Keratinocyte (primary cell): Measurements from ENCODE around the gene CDC42. TPM values are rescaled to one million over a fixed set of nuclear protein-coding genes. Genes with fewer than 3 reads are reported as not detected.

Experiments
- DNase-seq: peaks from one replicate; pipeline ENCODE4 v3.0.0-alpha.2; 2011; ENCODE audit warnings: low read depth, missing footprints, low spot score
- FAIRE-seq: peaks from 2 replicates; lab custom pipeline; 2011; peaks lifted over from hg19 to GRCh38; lab: Jason Lieb, UNC
- H2AFZ ChIP-seq: 2 replicates; pipeline ENCODE4 v1.6.0; 2012; ENCODE audit warnings: low read length, control low read depth, inconsistent platforms; ENCODE audit not compliant: control insufficient read depth
- H3K27ac ChIP-seq: 2 replicates; pipeline ENCODE4 v1.5.1; 2011; ENCODE audit warnings: low read length; ENCODE audit not compliant: control insufficient read depth, insufficient read depth
- H3K27me3 ChIP-seq: 3 replicates; pipeline ENCODE4 v1.6.0; 2011; ENCODE audit warnings: low read length; ENCODE audit not compliant: control insufficient read depth, insufficient read depth; ENCODE audit errors: extremely low read depth
- H3K36me3 ChIP-seq, 2 experiments: 2 replicates in 1 of 2; 3 replicates in 1 of 2; pipeline ENCODE4 v1.5.1; 2011; ENCODE audit warnings: low read length in 2 of 2, mild to moderate bottlenecking in 1 of 2; ENCODE audit not compliant: control insufficient read depth in 2 of 2, insufficient read depth in 2 of 2; ENCODE audit errors: extremely low read depth in 1 of 2
- H3K4me1 ChIP-seq: 3 replicates; pipeline ENCODE4 v1.5.1; 2011; ENCODE audit warnings: low read length; ENCODE audit not compliant: control insufficient read depth, insufficient read depth; ENCODE audit errors: extremely low read depth
- H3K4me2 ChIP-seq: 3 replicates; pipeline ENCODE4 v1.6.0; 2011; ENCODE audit warnings: low read depth, low read length; ENCODE audit not compliant: control insufficient read depth, insufficient read depth; ENCODE audit errors: extremely low read depth
- H3K4me3 ChIP-seq, 3 experiments: fragments of 200-600 bp in 1 of 3; sonication (generic) in 1 of 3; 2 replicates in 2 of 3; 3 replicates in 1 of 3; pipeline ENCODE4 v1.5.1; 2011 to 2016; ENCODE audit warnings: low read length in 3 of 3, mild to moderate bottlenecking in 3 of 3, control low read depth in 2 of 3, inconsistent platforms in 1 of 3, low read depth in 1 of 3, mixed read lengths in 1 of 3, mixed run types in 1 of 3, moderate library complexity in 1 of 3; ENCODE audit not compliant: control insufficient read depth in 2 of 3, insufficient read depth in 2 of 3; ENCODE audit errors: extremely low read depth in 1 of 3
- H3K79me2 ChIP-seq: 2 replicates; pipeline ENCODE4 v1.6.0; 2012; ENCODE audit warnings: low read length; ENCODE audit not compliant: control insufficient read depth, insufficient read depth
- H3K9ac ChIP-seq: 3 replicates; pipeline ENCODE4 v1.6.0; 2011; ENCODE audit warnings: low read length; ENCODE audit not compliant: control insufficient read depth, insufficient read depth; ENCODE audit errors: extremely low read depth
- H3K9me1 ChIP-seq: 3 replicates; pipeline ENCODE4 v1.6.0; 2011; ENCODE audit warnings: low read length; ENCODE audit not compliant: control insufficient read depth, insufficient read depth; ENCODE audit errors: extremely low read depth
- H3K9me3 ChIP-seq: 2 replicates; pipeline ENCODE4 v1.5.1; 2012; ENCODE audit warnings: low read depth, low read length; ENCODE audit not compliant: control insufficient read depth
- H4K20me1 ChIP-seq: 3 replicates; pipeline ENCODE4 v1.6.0; 2011; ENCODE audit warnings: low read length; ENCODE audit not compliant: control insufficient read depth, insufficient read depth; ENCODE audit errors: extremely low read depth
- CTCF ChIP-seq, 3 experiments: IDR thresholded peaks in 1 of 3; conservative IDR thresholded peaks in 1 of 3; optimal IDR thresholded peaks in 1 of 3; 2 replicates in 2 of 3; 3 replicates in 1 of 3; pipeline versions ENCODE3 to v1.5.1; 2011; ENCODE audit warnings: low read length in 3 of 3, mild to moderate bottlenecking in 3 of 3, moderate library complexity in 2 of 3, control low read depth in 1 of 3, inconsistent platforms in 1 of 3; ENCODE audit not compliant: insufficient read depth in 2 of 3; ENCODE audit errors: extremely low read depth in 1 of 3
- EZH2 ChIP-seq: IDR thresholded peaks from one replicate; pipeline ENCODE4 v1.6.1; 2012; ENCODE audit warnings: inconsistent platforms, mild to moderate bottlenecking, low read length, moderate library complexity
- dilution Hi-C: fragments of 300-500 bp; cut with MboI; formaldehyde crosslinking; loops from one replicate; pipeline ENCODE4 v1.7.0; 2020; ENCODE audit warnings: low sequenced_read_pairs; ENCODE audit not compliant: extremely low pct_ligation_motif_present
- polyA plus RNA-seq, 5 experiments: library from polyadenylated mRNA; depleted of rRNA in 3 of 5; stranded (reverse) in 3 of 5; stranded (forward) in 1 of 5; unstranded in 1 of 5; fragments of >200 nt; gene quantifications; 1 replicate in 1 of 5; 2 replicates in 3 of 5; 3 replicates in 1 of 5; pipeline versions ENCODE4 v1.2.1 to v1.2.3, GENCODE V29; 2011 to 2012; ENCODE audit warnings: missing spikeins in 2 of 5, low read depth in 1 of 5, low replicate concordance in 1 of 5
- small RNA-seq, 3 experiments: library from RNA; depleted of rRNA; stranded (forward); fragments of <200 nt; gene quantifications; one replicate each; pipeline ENCODE3, GENCODE V24; 2012; ENCODE audit warnings: low read depth in 3 of 3, low replicate concordance in 1 of 3; ENCODE audit not compliant: insufficient read length in 3 of 3

Gene CDC42
- polyA plus RNA-seq, 1 donor (not counting 4 experiments of a cell fraction or from before 2014, with no cell fraction given) = 499 TPM

- H3K9me1 ChIP-seq = no peaks in the 10 kb centered on the region
- no peak overlapping the region for H2AFZ ChIP-seq
- H4K20me1 ChIP-seq = no peaks in the 10 kb centered on the region
- no peak for FAIRE-seq
- H3K79me2 ChIP-seq = no peaks in the 10 kb centered on the region
- no peaks in the 10 kb centered on the region for H3K9me3 ChIP-seq
- no peaks in the 10 kb centered on the region for H3K36me3 ChIP-seq
- H3K27ac ChIP-seq = no peak overlapping the region
- H3K4me2 ChIP-seq = peak overlapping the region; percentile 33
- H3K4me1 ChIP-seq = peaks cover 53% of the 10 kb centered on the region
- peaks cover 22% of the 10 kb centered on the region for H3K27me3 ChIP-seq
- H3K4me3 ChIP-seq = no peak overlapping the region
- H3K9ac ChIP-seq = no peak overlapping the region
- no peak for DNase-seq
- TF ChIP-seq CTCF (optimal IDR thresholded peaks at IDR 0.05 in 1 of 3, IDR thresholded peaks at IDR 0.05 in 1 of 3, conservative IDR thresholded peaks at IDR 0.05 in 1 of 3; ENCODE audit: extremely low read depth in 1 of 3, insufficient read depth in 2 of 3, low read length in 3 of 3) = no peak
- TF ChIP-seq EZH2 = no peak
- dilution Hi-C loops = no loop called here
These were observed 87.3 kb downstream of the CDC42 start for GRCh38 chr1:22139817-22140216.

Small RNAs within 50 kb of the gene (small RNA-seq; reads per million reads assigned to genes)
- gene RN7SL186P (0 reads per million in 3 experiments), gene RNU6-776P (0 reads per million in 3 experiments)

Other genes with a start within 250 kb of the CDC42 start
- 0.07 TPM in 1 of 3 replicates, not detected in the others for gene LDLRAD2, start 240.4 kb upstream of the CDC42 start, polyA plus RNA-seq
- 9.0 to 20.7 TPM (median 17.0 TPM) in 3 replicates for gene HSPG2, start 115.4 kb upstream of the CDC42 start, polyA plus RNA-seq
- not detected in 3 replicates for gene CELA3B, start 75.7 kb upstream of the CDC42 start, polyA plus RNA-seq
- gene CELA3A, start 51.1 kb upstream of the CDC42 start, polyA plus RNA-seq = not detected in 3 replicates
- 0.35 to 17.2 TPM (median 2.6 TPM) in 3 replicates for gene WNT4, start 90.4 kb downstream of the CDC42 start, polyA plus RNA-seq